GM21515 (cell line): Measurements from ENCODE around the gene CDC14A.

Source experiments
- ATAC-seq: cut with Tn5 transposase; IDR thresholded peaks from one replicate; pipeline ENCODE4 v1.9.1; 2021; ENCODE audit not compliant: unreplicated experiment

Gene CDC14A

GRCh38 chr1:100482167-100482566, 129.9 kb downstream of the CDC14A start:
- no peak for ATAC-seq

- no peak for ATAC-seq
Measured at GRCh38 chr1:100482748-100483147, 130.4 kb downstream of the CDC14A start.

- ATAC-seq = no peak
Measured at GRCh38 chr1:100483230-100483629, 130.9 kb downstream of the CDC14A start.

GRCh38 chr1:100485855-100486258, 133.6 kb downstream of the CDC14A start:
- no peak for ATAC-seq

- no peak for ATAC-seq
Measured at GRCh38 chr1:100494393-100495084, 142.2 kb downstream of the CDC14A start.

- ATAC-seq = no peak
Measured at GRCh38 chr1:100496896-100497295, 144.6 kb downstream of the CDC14A start.

GRCh38 chr1:100497796-100498195, 145.5 kb downstream of the CDC14A start:
- ATAC-seq = no peak

- ATAC-seq = no peak
Measured at GRCh38 chr1:100499194-100499811, 147.0 kb downstream of the CDC14A start.

GRCh38 chr1:100502052-100502792, 149.9 kb downstream of the CDC14A start:
- ATAC-seq = no peak

- no peak for ATAC-seq
Measured at GRCh38 chr1:100506217-100506616, 153.9 kb downstream of the CDC14A start.

- ATAC-seq = no peak
Measured at GRCh38 chr1:100510451-100510850, 158.1 kb downstream of the CDC14A start.

GRCh38 chr1:100511058-100511457, 158.8 kb downstream of the CDC14A start:
- no peak for ATAC-seq

GRCh38 chr1:100511773-100512172, 159.5 kb downstream of the CDC14A start:
- ATAC-seq = no peak

- no peak for ATAC-seq
Measured at GRCh38 chr1:100512803-100513352, 160.6 kb downstream of the CDC14A start.

GRCh38 chr1:100516857-100517256, 164.6 kb downstream of the CDC14A start:
- ATAC-seq = no peak

- no peak for ATAC-seq
Measured at GRCh38 chr1:100517515-100517914, 165.2 kb downstream of the CDC14A start.

- ATAC-seq = no peak
Measured at GRCh38 chr1:100518023-100518422, 165.7 kb downstream of the CDC14A start.

GRCh38 chr1:100523038-100523652, 170.8 kb downstream of the CDC14A start:
- ATAC-seq = peak; percentile 97

GRCh38 chr1:100524355-100524754, 172.0 kb downstream of the CDC14A start:
- no peak for ATAC-seq

GRCh38 chr1:100526894-100527293, 174.6 kb downstream of the CDC14A start:
- no peak for ATAC-seq

GRCh38 chr1:100528871-100529270, 176.6 kb downstream of the CDC14A start:
- no peak for ATAC-seq
